ENCODE measurements around the gene TELO2.

DNA sequence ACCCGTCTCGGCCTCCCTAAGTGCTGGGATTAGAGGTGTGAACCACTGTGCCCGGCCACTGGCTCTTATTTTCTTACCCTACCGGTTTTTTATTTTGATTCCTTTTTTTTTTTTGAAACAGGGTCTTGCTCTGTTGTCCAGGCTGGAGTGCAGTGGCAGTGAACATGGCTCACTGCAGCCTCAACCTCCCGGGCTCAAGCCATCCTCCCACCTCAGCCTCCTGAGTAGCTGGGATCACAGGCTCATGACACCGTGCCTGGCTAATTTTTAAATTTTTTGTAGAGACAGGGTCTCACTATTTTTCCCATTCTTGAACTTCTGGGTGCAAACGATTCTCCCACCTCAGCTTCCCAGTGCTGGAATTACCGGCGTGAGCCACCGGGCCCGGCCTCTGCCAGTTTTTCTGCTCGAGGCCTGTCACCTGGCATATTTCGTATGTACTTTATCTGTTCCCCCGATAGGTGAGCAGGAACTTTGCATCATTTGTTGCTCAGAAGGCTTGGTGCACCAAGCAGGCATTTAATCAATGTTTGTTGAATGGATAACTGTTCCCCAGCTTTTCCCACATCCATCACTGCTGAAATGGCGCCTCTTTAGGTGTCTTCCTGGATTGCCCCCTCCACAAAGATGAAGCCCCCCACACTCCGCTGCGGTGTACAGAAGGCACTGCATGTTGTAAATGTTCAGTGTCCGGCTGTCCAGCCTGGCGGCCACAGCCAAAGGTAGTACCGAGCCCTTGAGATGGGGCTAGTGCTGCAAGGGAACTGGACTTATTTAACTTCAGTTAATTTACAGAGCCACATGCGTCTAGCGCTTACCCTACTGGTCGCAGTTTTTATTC lies 858 bp upstream of the TELO2 start:
- no peak for TF ChIP-seq CSDC2 (CRISPR knock-in tag; IDR thresholded peaks at IDR 0.05)
- TF ChIP-seq ESRRG (CRISPR knock-in tag; IDR thresholded peaks at IDR 0.05), result no peak
- TF ChIP-seq ARNTL (CRISPR knock-in tag; IDR thresholded peaks at IDR 0.05; ENCODE audit: borderline replicate concordance, low read depth), result no peak
